ENCODE data around the gene ZFYVE1. TPM values are rescaled to one million over a fixed set of nuclear protein-coding genes. Genes with fewer than 3 reads are reported as not detected.
"Not testable (repeated sequence)": the region's sequence is repeated elsewhere in the genome, so short reads cannot be mapped to it uniquely, and the experiment has no call there.

ZFYVE1 gene
- total and polyA plus RNA-seq, 2 donors (not counting 1 experiment from before 2014, with no cell fraction given): 17.6 to 22.3 TPM

DNA sequence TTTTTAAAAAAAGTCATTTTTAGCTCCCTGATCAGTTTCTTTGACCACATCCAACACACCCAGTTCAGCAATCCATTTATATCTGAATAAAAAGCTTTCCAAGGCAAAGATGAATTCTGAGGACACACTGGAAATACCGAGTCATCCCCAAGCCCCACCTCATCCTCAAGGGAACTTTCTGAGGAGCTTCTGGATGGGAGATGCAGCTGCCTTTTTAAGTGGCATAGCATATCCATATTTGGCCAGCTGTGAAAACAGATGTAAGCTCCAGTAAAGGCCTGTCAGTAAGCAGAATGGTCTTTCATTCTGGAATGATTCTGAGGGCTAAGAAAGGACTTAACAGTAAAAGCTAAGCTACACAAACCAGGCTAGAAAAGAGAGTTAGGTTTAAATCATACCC is 18.4 kb downstream of the ZFYVE1 start:
- Histone ChIP-seq H4K20me1 (ENCODE audit: control insufficient read depth, insufficient read depth, low read length, poor library complexity, severe bottlenecking) (peaks cover 21% of the 10 kb centered on the region), H3K4me1 (ENCODE audit: control insufficient read depth in 2 of 2, insufficient read depth in 2 of 2, low read length in 2 of 2) (no peaks in the 10 kb centered on the region), H3K36me3 (replicated peaks in 1 of 2; ENCODE audit: control extremely low read depth in 1 of 2, control insufficient read depth in 1 of 2, extremely low read depth in 1 of 2, insufficient read depth in 2 of 2, low read length in 1 of 2) (peaks cover 10 to 21% of the 10 kb centered on the region in 2 experiments), H3K9me3 (ENCODE audit: control extremely low read depth in 1 of 3, control insufficient read depth in 2 of 3, insufficient read depth in 1 of 3, low read length in 2 of 3) (peaks cover 0 to 3% (median 0%) of the 10 kb centered on the region in 3 donors), H3K4me2 (replicated peaks; ENCODE audit: low read depth, low read length, poor library complexity, severe bottlenecking) (no peak overlapping the region), H3K79me2 (ENCODE audit: control insufficient read depth, insufficient read depth, low read length) (peaks cover 64% of the 10 kb centered on the region), H3K27ac (ENCODE audit: low read length in 2 of 2) (no peak overlapping the region), H2AFZ (ENCODE audit: insufficient read depth, low read depth, low read length, poor library complexity, severe bottlenecking) (no peak overlapping the region), H3K27me3 (replicated peaks in 1 of 4; ENCODE audit: control extremely low read depth in 1 of 4, control insufficient read depth in 3 of 4, insufficient read depth in 4 of 4, low read length in 3 of 4) (no peaks in the 10 kb centered on the region), H3K4me3 (ENCODE audit: control extremely low read depth in 1 of 5, extremely low read depth in 1 of 5, insufficient read depth in 1 of 5, low read depth in 2 of 5, low read length in 4 of 5) (no peak overlapping the region), H3K9ac (ENCODE audit: low read length) (no peak overlapping the region)
- ChIA-PET CTCF (no interaction called here), POLR2A (no interaction called here)
- no peaks in the 10 kb centered on the region for H3K27me3 Mint-ChIP-seq
- ATAC-seq (ENCODE audit: low read depth): no peak
- no peaks in the 10 kb centered on the region for H3K4me1 Mint-ChIP-seq
- H3K27ac Mint-ChIP-seq: no peak overlapping the region
- no peak overlapping the region for H3K4me3 Mint-ChIP-seq
- intact Hi-C loops (cut with micrococcal nuclease): no loop called here
- no CpG with 5 or more reads among the region's 1 CpG for WGBS (ENCODE audit: insufficient coverage)
- TF ChIP-seq, protein P1, sequence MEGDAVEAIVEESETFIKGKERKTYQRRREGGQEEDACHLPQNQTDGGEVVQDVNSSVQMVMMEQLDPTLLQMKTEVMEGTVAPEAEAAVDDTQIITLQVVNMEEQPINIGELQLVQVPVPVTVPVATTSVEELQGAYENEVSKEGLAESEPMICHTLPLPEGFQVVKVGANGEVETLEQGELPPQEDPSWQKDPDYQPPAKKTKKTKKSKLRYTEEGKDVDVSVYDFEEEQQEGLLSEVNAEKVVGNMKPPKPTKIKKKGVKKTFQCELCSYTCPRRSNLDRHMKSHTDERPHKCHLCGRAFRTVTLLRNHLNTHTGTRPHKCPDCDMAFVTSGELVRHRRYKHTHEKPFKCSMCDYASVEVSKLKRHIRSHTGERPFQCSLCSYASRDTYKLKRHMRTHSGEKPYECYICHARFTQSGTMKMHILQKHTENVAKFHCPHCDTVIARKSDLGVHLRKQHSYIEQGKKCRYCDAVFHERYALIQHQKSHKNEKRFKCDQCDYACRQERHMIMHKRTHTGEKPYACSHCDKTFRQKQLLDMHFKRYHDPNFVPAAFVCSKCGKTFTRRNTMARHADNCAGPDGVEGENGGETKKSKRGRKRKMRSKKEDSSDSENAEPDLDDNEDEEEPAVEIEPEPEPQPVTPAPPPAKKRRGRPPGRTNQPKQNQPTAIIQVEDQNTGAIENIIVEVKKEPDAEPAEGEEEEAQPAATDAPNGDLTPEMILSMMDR (IDR thresholded peaks at IDR 0.05): no peak
- TF ChIP-seq EZH2 (IDR thresholded peaks at IDR 0.05; ENCODE audit: borderline replicate concordance, insufficient read depth, low read depth, low read length, poor library complexity, severe bottlenecking): no peak
- no peak for DNase-seq
- no peaks in the 10 kb centered on the region for H3K9me3 Mint-ChIP-seq (ENCODE audit: insufficient read depth)

DNA sequence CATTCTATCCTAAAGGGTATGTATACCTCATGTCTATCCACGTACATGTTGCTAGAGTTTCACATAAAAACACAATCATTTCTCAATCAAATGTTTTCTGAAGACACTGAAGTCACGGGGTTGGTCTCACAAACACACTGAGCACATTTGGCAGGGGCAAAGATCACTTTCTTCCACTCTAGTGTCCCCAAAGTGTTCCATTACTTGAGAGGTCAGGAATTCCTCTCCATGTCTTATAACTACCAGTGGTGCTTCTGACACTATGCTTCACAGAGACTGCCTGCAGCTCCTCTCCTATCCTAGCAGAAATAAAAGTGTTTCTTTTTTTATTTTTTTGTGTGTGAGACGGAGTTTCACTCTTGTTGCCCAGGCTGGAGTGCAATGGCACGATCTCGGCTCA is 19.1 kb downstream of the ZFYVE1 start:
- Histone ChIP-seq H3K4me2 (replicated peaks; ENCODE audit: low read depth, low read length, poor library complexity, severe bottlenecking) (no peak overlapping the region), H3K27ac (ENCODE audit: low read length in 2 of 2) (no peak overlapping the region), H4K20me1 (ENCODE audit: control insufficient read depth, insufficient read depth, low read length, poor library complexity, severe bottlenecking) (peaks cover 21% of the 10 kb centered on the region), H3K27me3 (replicated peaks in 1 of 4; ENCODE audit: control extremely low read depth in 1 of 4, control insufficient read depth in 3 of 4, insufficient read depth in 4 of 4, low read length in 3 of 4) (no peaks in the 10 kb centered on the region), H3K4me3 (ENCODE audit: control extremely low read depth in 1 of 5, extremely low read depth in 1 of 5, insufficient read depth in 1 of 5, low read depth in 2 of 5, low read length in 4 of 5) (no peak overlapping the region), H3K79me2 (ENCODE audit: control insufficient read depth, insufficient read depth, low read length) (peaks cover 61% of the 10 kb centered on the region), H3K9ac (ENCODE audit: low read length) (no peak overlapping the region), H3K36me3 (replicated peaks in 1 of 2; ENCODE audit: control extremely low read depth in 1 of 2, control insufficient read depth in 1 of 2, extremely low read depth in 1 of 2, insufficient read depth in 2 of 2, low read length in 1 of 2) (peaks cover 6 to 24% of the 10 kb centered on the region in 2 experiments), H3K9me3 (ENCODE audit: control extremely low read depth in 1 of 3, control insufficient read depth in 2 of 3, insufficient read depth in 1 of 3, low read length in 2 of 3) (peaks cover 0 to 3% (median 0%) of the 10 kb centered on the region in 3 donors), H3K4me1 (ENCODE audit: control insufficient read depth in 2 of 2, insufficient read depth in 2 of 2, low read length in 2 of 2) (no peaks in the 10 kb centered on the region), H2AFZ (ENCODE audit: insufficient read depth, low read depth, low read length, poor library complexity, severe bottlenecking) (no peak overlapping the region)
- WGBS (ENCODE audit: insufficient coverage): 100% methylated on average over 5 of the region's 5 CpGs
- DNase-seq: no peak
- Mint-ChIP-seq H3K4me3 (no peak overlapping the region), H3K9me3 (ENCODE audit: insufficient read depth) (no peaks in the 10 kb centered on the region), H3K4me1 (no peaks in the 10 kb centered on the region), H3K27me3 (no peaks in the 10 kb centered on the region), H3K27ac (no peak overlapping the region)
- intact Hi-C loops (cut with micrococcal nuclease): no loop called here
- POLR2A ChIA-PET: no interaction called here
- no peak for TF ChIP-seq EZH2 (IDR thresholded peaks at IDR 0.05; ENCODE audit: borderline replicate concordance, insufficient read depth, low read depth, low read length, poor library complexity, severe bottlenecking)
- TF ChIP-seq, protein P1 (IDR thresholded peaks at IDR 0.05): no peak
- CTCF ChIA-PET: no interaction called here
- no peak for ATAC-seq (ENCODE audit: low read depth)

DNA sequence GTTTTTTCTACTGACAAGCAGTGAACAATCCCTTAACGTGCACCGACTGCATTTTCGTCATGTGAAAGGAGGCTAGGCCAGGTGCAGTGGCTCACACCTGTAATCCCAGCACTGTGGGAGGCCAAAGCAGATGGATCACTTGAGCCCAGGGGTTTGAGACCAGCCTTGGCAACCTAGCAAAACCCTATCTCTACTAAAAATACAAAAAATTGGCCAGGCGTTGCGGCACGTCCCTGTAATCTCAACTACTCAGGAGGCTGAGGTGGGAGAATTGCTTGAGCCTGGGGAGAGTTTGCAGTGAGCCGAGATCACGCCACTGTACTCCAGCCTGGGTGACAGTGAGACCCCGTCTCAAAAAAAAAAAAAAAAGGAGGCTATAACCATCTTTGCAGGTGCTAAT is 22.3 kb downstream of the ZFYVE1 start:
- DNase-seq; ATAC-seq (ENCODE audit: low read depth); intact Hi-C loops (cut with micrococcal nuclease); H3K4me3 ChIP-seq (ENCODE audit: control extremely low read depth in 1 of 5, extremely low read depth in 1 of 5, insufficient read depth in 1 of 5, low read depth in 2 of 5, low read length in 4 of 5); H3K4me1 ChIP-seq (ENCODE audit: control insufficient read depth in 2 of 2, insufficient read depth in 2 of 2, low read length in 2 of 2); H3K27me3 ChIP-seq (replicated peaks in 1 of 4; ENCODE audit: control extremely low read depth in 1 of 4, control insufficient read depth in 3 of 4, insufficient read depth in 4 of 4, low read length in 3 of 4); H2AFZ ChIP-seq (ENCODE audit: insufficient read depth, low read depth, low read length, poor library complexity, severe bottlenecking); H3K9ac ChIP-seq (ENCODE audit: low read length); H3K27ac Mint-ChIP-seq; H3K4me3 Mint-ChIP-seq; H3K9me3 Mint-ChIP-seq (ENCODE audit: insufficient read depth); H3K4me1 Mint-ChIP-seq; H3K27me3 Mint-ChIP-seq; H3K9me3 ChIP-seq (ENCODE audit: control extremely low read depth in 1 of 3, control insufficient read depth in 2 of 3, insufficient read depth in 1 of 3, low read length in 2 of 3); CTCF ChIA-PET; H3K4me2 ChIP-seq (replicated peaks; ENCODE audit: low read depth, low read length, poor library complexity, severe bottlenecking); H3K27ac ChIP-seq (ENCODE audit: low read length in 2 of 2); POLR2A ChIA-PET: not testable (repeated sequence)
- Histone ChIP-seq H4K20me1 (ENCODE audit: control insufficient read depth, insufficient read depth, low read length, poor library complexity, severe bottlenecking) (peaks cover 20% of the 10 kb centered on the region), H3K36me3 (replicated peaks in 1 of 2; ENCODE audit: control extremely low read depth in 1 of 2, control insufficient read depth in 1 of 2, extremely low read depth in 1 of 2, insufficient read depth in 2 of 2, low read length in 1 of 2) (peaks cover 6 to 19% of the 10 kb centered on the region in 2 experiments), H3K79me2 (ENCODE audit: control insufficient read depth, insufficient read depth, low read length) (peaks cover 43% of the 10 kb centered on the region)
- 100% methylated on average over 3 of the region's 9 CpGs for WGBS (ENCODE audit: insufficient coverage)
